Upper lobe of left lung (tissue), 6 donors: ENCODE data around the gene STAT5B. TPM values are rescaled to one million over a fixed set of nuclear protein-coding genes. Genes with fewer than 3 reads are reported as not detected.
A peak's percentile ranks its signal among the peaks of the same experiment; 100 is the strongest.

ENCODE experiments used
- ATAC-seq, 2 donors: fragments of 200-7000 bp; cut with Tn5 transposase; one replicate each; pipeline ENCODE4 v1.9.1; 2022; ENCODE audit warnings: mild to moderate bottlenecking in 2 of 2, moderate library complexity in 2 of 2; ENCODE audit not compliant: low FRiP score in 2 of 2
- DNase-seq, 2 donors: peaks; one replicate each; pipeline ENCODE4 v3.0.0-alpha.2; 2019 to 2020
- H3K27ac ChIP-seq, 4 donors: fragments of 200-600 bp; sonication (generic); one replicate each; pipeline ENCODE4 v1.5.1; 2016 to 2019
- H3K27me3 ChIP-seq, 4 donors: fragments of 200-600 bp; sonication (generic); one replicate each; pipeline ENCODE4 v1.5.1; 2017 to 2019
- H3K36me3 ChIP-seq, 4 donors: fragments of 200-600 bp; sonication (generic); one replicate each; pipeline ENCODE4 v1.5.1; 2016 to 2019
- H3K4me1 ChIP-seq, 4 donors: fragments of 200-600 bp; sonication (generic); one replicate each; pipeline ENCODE4 v1.5.1; 2018 to 2019
- H3K4me3 ChIP-seq, 4 donors: fragments of 200-600 bp; sonication (generic); one replicate each; pipeline ENCODE4 v1.5.1; 2017 to 2019; ENCODE audit warnings: mild to moderate bottlenecking in 2 of 4, moderate library complexity in 1 of 4
- H3K9me3 ChIP-seq, 4 donors: fragments of 200-600 bp; sonication (generic); one replicate each; pipeline ENCODE4 v1.5.1; 2018 to 2019
- EP300 ChIP-seq, 4 donors: sonication (generic); formaldehyde crosslinking; IDR thresholded peaks; one replicate each; pipeline ENCODE4 v1.5.1; 2017; ENCODE audit warnings: antibody characterized with exemption in 4 of 4, control low read depth in 2 of 4
- POLR2A ChIP-seq, 4 donors: fragments of 450-650 bp; IDR thresholded peaks; one replicate each; pipeline ENCODE4 v1.5.1; 2016 to 2017; ENCODE audit warnings: antibody characterized with exemption in 4 of 4, mild to moderate bottlenecking in 2 of 4
- POLR2AphosphoS5 ChIP-seq, 2 donors: sonication (generic); formaldehyde crosslinking; IDR thresholded peaks; one replicate each; pipeline ENCODE4 v1.5.1; 2017; ENCODE audit warnings: antibody characterized with exemption in 2 of 2
- WGBS, 2 donors: methylation state at CpG; one replicate each; pipeline ENCODE4 v1.1.5; 2017 to 2018; 5-methylcytosine and 5-hydroxymethylcytosine counted together
- total RNA-seq, 6 donors: library from RNA; depleted of rRNA in 4 of 6; stranded (reverse); fragments of >200 nt in 4 of 6; gene quantifications; one replicate each; pipeline versions ENCODE4 v1.1.0 to v1.2.1, GENCODE V29; 2016 to 2021
- TF ChIP-seq, protein P1 (sequence below), 6 experiments: fragments of 450-650 bp in 4 of 6; fragments of 200-600 bp in 2 of 6; sonication (generic) in 2 of 6; IDR thresholded peaks; one replicate each; pipeline ENCODE4 v1.5.1; 2016 to 2019; ENCODE audit warnings: antibody characterized with exemption in 6 of 6
- donor health status: DM: no; HTN: no; CAD: no; lungs with moderate emphysema.
- donor health status: DM: no; HTN: yes; CAD: no; lungs with severe emphysema.

STAT5B gene
- total RNA-seq, 6 donors from 2014 or later, result 48.6 to 115 (median 66.3) TPM

DNA sequence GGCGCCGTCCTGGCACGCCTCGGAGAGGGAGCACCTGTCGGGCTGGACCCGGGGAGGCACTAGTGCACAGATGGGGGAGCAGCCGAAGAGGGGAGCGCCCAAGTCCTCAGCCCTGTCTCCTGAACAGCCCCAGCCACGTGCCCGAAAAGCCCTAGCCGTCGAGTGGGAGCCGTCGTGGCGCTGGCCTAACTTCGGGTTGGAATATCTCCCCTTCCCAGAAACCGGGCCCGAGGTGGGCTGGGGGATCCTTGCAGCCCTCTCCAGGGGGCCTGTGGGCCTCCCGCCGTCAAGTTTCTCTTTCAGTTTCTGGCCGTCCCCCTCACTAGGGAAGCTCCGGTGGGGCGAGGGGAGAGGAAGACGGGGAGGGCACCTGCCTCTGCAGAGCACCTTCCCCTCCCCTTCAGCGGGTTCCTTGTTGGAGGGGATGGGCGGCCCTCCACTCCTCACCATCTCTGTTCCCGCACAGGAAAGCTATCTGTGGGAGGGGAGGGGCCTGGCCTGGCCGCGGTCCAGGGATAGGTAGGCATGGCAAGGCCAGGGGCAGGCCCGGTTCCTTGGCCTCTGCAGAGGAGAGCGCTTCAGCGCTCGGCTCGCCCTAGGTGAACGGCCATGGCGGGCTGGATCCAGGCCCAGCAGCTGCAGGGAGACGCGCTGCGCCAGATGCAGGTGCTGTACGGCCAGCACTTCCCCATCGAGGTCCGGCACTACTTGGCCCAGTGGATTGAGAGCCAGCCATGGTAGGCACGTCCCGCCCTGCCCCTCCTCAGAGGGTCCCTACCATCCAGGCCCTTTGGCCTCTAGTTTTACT, 12.8 kb upstream of the STAT5B start:
- WGBS, 2 donors, result 40 to 62% methylated on average over 16 to 42 of the region's 44 CpGs
- peak overlapping the region; percentile 89 to 94 (median 92) for H3K27ac ChIP-seq
- no peaks in the 10 kb centered on the region for H3K27me3 ChIP-seq
- DNase-seq (peak; percentile 59 to 86), ATAC-seq (peak; percentile 27 to 34)
- TF ChIP-seq POLR2AphosphoS5 (IDR thresholded peaks at IDR 0.05) (peak in 1 of 2 donors; percentile 60), POLR2A (IDR thresholded peaks at IDR 0.05) (peak in 2 of 4 donors; percentile 19 to 54), EP300 (IDR thresholded peaks at IDR 0.05) (no peak)
- H3K4me1 ChIP-seq, result peaks cover 30 to 54% (median 35%) of the 10 kb centered on the region in 4 donors
- peaks cover 0 to 21% (median 3%) of the 10 kb centered on the region in 4 donors for H3K36me3 ChIP-seq
- peak overlapping the region; percentile 49 to 86 (median 64) for H3K4me3 ChIP-seq
- no peaks in the 10 kb centered on the region for H3K9me3 ChIP-seq

DNA sequence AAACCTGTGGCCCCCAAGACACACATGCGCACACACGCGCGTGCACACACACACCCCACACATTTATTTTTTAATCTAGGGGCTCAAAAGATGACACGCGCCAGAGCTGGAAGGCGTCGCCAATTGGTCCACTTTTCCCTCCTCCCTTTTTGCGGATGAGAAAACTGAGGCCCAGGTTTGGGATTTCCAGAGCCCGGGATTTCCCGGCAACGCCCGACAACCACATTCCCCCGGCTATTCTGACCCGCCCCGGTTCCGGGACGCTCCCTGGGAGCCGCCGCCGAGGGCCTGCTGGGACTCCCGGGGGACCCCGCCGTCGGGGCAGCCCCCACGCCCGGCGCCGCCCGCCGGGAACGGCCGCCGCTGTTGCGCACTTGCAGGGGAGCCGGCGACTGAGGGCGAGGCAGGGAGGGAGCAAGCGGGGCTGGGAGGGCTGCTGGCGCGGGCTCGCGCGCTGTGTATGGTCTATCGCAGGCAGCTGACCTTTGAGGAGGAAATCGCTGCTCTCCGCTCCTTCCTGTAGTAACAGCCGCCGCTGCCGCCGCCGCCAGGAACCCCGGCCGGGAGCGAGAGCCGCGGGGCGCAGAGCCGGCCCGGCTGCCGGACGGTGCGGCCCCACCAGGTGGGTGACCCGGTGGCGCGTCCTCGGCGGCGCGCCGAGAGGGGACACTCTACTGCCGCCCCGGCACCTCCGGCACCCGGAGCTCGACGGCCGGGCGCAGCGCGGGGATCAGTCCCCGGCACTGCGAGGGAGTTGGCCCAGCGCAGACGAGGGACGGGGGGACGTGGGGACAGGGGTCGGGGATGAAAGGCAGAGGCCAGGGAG, 12.0 kb upstream of the STAT5B start, which contains the start of gene STAT5A:
Gene STAT5A, plus strand, starts transcription at position 522 of the 826 bp plus-strand sequence. CDS start 914 bp downstream, outside the sequence.
- peak within 1 kb of the TSS; percentile 49 to 86 (median 64) for H3K4me3 ChIP-seq
- ATAC-seq, result peak; percentile 92 to 95
- H3K4me1 ChIP-seq, result peaks cover 34 to 60% (median 39%) of the 10 kb centered on the region in 4 donors
- H3K9me3 ChIP-seq, result no peaks in the 10 kb centered on the region
- TF ChIP-seq, protein P1, sequence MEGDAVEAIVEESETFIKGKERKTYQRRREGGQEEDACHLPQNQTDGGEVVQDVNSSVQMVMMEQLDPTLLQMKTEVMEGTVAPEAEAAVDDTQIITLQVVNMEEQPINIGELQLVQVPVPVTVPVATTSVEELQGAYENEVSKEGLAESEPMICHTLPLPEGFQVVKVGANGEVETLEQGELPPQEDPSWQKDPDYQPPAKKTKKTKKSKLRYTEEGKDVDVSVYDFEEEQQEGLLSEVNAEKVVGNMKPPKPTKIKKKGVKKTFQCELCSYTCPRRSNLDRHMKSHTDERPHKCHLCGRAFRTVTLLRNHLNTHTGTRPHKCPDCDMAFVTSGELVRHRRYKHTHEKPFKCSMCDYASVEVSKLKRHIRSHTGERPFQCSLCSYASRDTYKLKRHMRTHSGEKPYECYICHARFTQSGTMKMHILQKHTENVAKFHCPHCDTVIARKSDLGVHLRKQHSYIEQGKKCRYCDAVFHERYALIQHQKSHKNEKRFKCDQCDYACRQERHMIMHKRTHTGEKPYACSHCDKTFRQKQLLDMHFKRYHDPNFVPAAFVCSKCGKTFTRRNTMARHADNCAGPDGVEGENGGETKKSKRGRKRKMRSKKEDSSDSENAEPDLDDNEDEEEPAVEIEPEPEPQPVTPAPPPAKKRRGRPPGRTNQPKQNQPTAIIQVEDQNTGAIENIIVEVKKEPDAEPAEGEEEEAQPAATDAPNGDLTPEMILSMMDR (IDR thresholded peaks at IDR 0.05), result peak in 1 of 6 experiments; percentile 32
- TF ChIP-seq EP300 (IDR thresholded peaks at IDR 0.05) (peak in 1 of 4 donors; percentile 21), POLR2A (IDR thresholded peaks at IDR 0.05) (peak in 3 of 4 donors; percentile 77 to 95 (median 85)), POLR2AphosphoS5 (IDR thresholded peaks at IDR 0.05) (peak; percentile 89 to 92)
- H3K27ac ChIP-seq, result peak within 1 kb of the TSS; percentile 89 to 94 (median 92)
- whole genome bisulfite sequencing, 2 donors, result 11 to 30% methylated on average over 11 to 22 of the region's 88 CpGs
- H3K27me3 ChIP-seq, result no peaks in the 10 kb centered on the region
- H3K36me3 ChIP-seq, result peaks cover 0 to 13% (median 3%) of the 10 kb centered on the region in 4 donors
- DNase-seq, result peak; percentile 95 to 97

DNA sequence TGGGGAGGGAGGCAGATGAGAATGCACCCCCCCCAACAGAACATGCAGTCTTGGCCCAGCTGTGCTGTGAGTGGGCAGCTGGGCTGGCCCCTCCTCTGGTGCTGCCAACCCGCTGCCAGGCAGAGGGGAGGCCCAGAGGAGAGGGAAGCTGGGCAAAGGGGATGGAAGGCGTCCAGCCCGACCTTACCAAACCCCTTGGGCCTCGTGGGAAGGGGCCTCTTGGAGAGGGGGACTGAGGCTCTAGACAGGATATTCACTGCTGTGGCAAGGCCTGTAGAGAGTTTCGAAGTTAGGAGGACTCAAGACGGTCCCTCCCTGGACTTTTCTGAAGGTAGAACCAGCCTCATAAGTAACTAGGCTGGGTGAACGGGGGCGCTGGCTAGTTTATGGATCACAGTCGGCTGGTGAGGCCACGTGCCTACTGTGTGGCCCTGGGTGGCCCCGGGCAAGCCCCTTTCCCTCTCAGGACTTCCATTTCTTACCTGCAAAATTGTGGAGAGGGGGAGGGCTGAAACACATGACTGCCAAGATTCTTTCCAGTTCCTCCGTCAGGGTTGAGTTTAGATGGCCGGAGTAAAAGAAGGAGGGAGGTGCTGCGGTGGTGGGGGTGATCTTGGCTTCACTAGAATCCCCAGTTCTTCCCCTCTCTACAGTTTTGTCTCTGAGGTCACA, 11.2 kb upstream of the STAT5B start:
- peak overlapping the region; percentile 49 to 86 (median 64) for H3K4me3 ChIP-seq
- H3K36me3 ChIP-seq, result peaks cover 0 to 7% (median 0%) of the 10 kb centered on the region in 4 donors
- no peaks in the 10 kb centered on the region for H3K9me3 ChIP-seq
- DNase-seq (peak in 1 of 2 donors; percentile 66), ATAC-seq (peak; percentile 58)
- H3K27ac ChIP-seq, result peak overlapping the region; percentile 89 to 94 (median 92)
- 10 to 18% methylated on average over 9 to 14 of the region's 14 CpGs for WGBS, 2 donors
- peaks cover 34 to 64% (median 41%) of the 10 kb centered on the region in 4 donors for H3K4me1 ChIP-seq
- no peaks in the 10 kb centered on the region for H3K27me3 ChIP-seq
- TF ChIP-seq EP300 (IDR thresholded peaks at IDR 0.05) (no peak), POLR2AphosphoS5 (IDR thresholded peaks at IDR 0.05) (peak; percentile 27 to 61), POLR2A (IDR thresholded peaks at IDR 0.05) (peak in 2 of 4 donors; percentile 2 to 69)

DNA sequence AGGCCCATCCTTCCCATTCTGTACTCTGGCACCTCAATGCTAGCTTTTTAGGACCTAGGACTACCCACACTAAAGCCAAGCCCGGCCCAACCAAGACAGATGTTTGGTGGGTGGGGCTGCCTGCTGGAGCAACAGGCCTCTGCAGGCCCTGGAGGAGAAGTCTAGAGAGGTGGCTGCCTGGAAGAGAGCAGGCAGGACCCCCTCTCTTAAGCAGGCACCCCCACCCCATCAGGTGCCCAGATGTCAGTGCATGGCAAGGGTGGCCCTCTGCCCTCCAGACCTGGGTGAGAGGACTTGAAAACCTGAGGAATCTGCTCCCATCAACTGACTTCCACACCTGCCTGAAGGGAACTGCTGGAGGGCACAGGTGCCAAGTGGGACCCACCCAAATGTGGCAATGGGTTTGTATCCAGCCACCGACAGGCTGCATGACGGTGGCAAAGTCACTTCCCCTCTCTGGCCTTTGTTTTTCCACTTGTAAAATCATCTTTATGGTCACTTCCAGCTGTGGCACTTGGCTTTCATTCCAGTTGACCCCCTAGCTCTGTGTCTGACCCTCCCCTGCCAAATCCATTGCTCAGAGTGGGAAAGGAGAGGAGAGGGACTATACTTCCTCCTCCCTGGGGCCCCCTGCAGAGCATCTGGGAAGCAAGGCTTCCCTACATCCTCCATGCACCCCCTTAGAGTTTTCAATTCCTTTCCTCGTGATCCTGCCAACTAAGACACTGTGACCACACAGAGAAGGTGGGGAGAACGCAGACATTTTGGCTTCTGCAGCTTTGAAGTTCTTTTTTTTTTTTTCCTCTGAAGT, 10.4 kb upstream of the STAT5B start:
- Histone ChIP-seq H3K27me3 (no peaks in the 10 kb centered on the region), H3K4me1 (peaks cover 34 to 61% (median 41%) of the 10 kb centered on the region in 4 donors), H3K9me3 (no peaks in the 10 kb centered on the region), H3K36me3 (no peaks in the 10 kb centered on the region), H3K4me3 (peak overlapping the region in 3 of 4 donors; percentile 63 to 86 (median 65)), H3K27ac (peak overlapping the region; percentile 89 to 94 (median 92))
- TF ChIP-seq POLR2A (IDR thresholded peaks at IDR 0.05) (no peak), EP300 (IDR thresholded peaks at IDR 0.05) (no peak), POLR2AphosphoS5 (IDR thresholded peaks at IDR 0.05) (no peak)
- TF ChIP-seq, protein P1 (IDR thresholded peaks at IDR 0.05), result no peak
- 42 to 47% methylated on average over 5 of the region's 5 CpGs for WGBS, 2 donors
- ATAC-seq (peak in 1 of 2 donors; percentile 30), DNase-seq (no peak)
